GM23248 (cell line): Measurements from ENCODE around the gene SEPTIN6.

Experiments used
- EZH2 ChIP-seq: fragments of 200-600 bp; sonication (generic); IDR thresholded peaks from 2 replicates; pipeline ENCODE4 v1.6.1; 2018; ENCODE audit warnings: antibody characterized with exemption, mild to moderate bottlenecking; ENCODE audit not compliant: insufficient read depth, poor library complexity, severe bottlenecking
- EZH2phosphoT487 ChIP-seq: fragments of 200-600 bp; sonication (generic); IDR thresholded peaks from 2 replicates; pipeline ENCODE4 v1.6.1; 2018; ENCODE audit warnings: antibody characterized with exemption, moderate library complexity, mild to moderate bottlenecking, low read depth; ENCODE audit not compliant: insufficient read depth

GRCh38 chrX:119736206-119736764, 43.3 kb upstream of the SEPTIN6 start:
- TF ChIP-seq EZH2 (no peak), EZH2phosphoT487 (no peak)
